Muscle of back (tissue), 11 donors: Measurements from ENCODE around the gene MACROD1. TPM values are rescaled to one million over a fixed set of nuclear protein-coding genes. Genes with fewer than 3 reads are reported as not detected.
A peak's percentile ranks its signal among the peaks of the same experiment; 100 is the strongest.

ENCODE experiments used
- DNase-seq, 3 donors: peaks; one replicate each; pipeline versions ENCODE4 v3.0.0 to v3.0.0-alpha.2; 2013
- polyA plus RNA-seq, 10 donors: library from polyadenylated mRNA; unstranded; fragments of 120-200 nt; gene quantifications; one replicate each; pipeline ENCODE4 v1.2.1, GENCODE V29; 2013; ENCODE audit not compliant: insufficient read length in 10 of 10

Gene MACROD1
- polyA plus RNA-seq, 10 donors: 47.7 to 71.6 (median 53.2) TPM

DNA sequence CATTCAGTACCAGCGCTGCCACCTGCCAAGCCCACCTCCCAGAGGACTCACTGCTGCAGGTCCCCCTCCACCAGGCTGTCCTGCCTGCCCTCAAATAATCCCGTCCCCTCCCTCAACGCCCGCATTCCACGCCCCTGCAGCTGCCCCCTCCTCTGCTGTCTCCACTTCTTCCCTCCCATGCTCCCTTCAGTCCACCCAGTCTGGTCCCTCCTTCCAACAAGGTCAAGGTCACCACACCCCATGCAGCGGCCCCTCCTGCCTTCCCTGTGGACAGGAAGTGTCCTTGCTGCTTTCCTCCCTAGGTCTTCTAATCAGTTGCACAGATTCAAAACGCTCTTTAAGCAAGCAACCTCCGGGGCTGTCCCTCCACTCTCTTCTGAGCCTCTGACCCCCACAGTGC is 12.1 kb downstream of the MACROD1 start:
- no peak for DNase-seq

DNA sequence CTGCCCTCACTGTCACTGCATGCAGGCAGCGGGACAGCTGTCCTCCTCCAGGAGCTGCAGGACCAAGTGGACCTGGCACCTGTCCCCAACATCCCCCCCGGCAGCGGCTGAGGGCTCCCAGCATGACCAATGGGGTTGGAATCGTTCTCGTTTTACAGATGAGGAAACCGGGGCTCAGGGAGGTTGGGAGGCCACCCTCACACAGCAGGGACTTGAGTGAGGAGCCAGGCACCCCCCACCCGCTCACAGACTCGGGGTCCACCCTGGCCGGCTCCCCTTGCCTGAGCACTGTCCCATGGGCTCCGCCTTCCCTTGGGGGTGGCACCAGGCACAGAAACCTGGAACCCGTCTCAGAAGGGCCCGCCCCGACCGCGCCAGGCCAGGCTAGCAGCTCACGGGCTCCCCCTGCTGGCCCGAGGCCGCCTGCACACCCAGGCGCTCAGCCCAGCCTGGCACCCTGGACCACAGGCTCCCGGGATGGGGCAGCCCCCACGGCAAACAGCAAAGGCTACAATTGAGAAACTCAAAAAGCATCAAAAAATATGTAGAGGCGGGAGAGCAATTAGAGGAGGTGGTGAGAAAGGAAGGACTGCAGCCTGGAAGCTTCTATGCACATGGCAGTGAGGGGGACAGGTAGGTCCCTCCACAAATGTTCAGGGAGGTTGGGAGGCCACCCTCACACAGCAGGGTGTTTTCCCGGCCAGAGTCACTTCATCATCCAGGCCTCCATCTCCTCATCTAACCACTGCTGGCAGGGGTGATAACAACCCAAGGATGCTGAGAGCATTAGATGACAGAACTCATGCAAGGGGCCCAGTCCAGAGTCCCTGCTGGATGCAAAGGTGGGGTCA is 12.8 kb downstream of the MACROD1 start:
- DNase-seq: peak in 2 of 3 donors; percentile 59 to 69

GRCh38 chr11:64151337-64151736 is 14.6 kb downstream of the MACROD1 start:
- no peak for DNase-seq

DNA sequence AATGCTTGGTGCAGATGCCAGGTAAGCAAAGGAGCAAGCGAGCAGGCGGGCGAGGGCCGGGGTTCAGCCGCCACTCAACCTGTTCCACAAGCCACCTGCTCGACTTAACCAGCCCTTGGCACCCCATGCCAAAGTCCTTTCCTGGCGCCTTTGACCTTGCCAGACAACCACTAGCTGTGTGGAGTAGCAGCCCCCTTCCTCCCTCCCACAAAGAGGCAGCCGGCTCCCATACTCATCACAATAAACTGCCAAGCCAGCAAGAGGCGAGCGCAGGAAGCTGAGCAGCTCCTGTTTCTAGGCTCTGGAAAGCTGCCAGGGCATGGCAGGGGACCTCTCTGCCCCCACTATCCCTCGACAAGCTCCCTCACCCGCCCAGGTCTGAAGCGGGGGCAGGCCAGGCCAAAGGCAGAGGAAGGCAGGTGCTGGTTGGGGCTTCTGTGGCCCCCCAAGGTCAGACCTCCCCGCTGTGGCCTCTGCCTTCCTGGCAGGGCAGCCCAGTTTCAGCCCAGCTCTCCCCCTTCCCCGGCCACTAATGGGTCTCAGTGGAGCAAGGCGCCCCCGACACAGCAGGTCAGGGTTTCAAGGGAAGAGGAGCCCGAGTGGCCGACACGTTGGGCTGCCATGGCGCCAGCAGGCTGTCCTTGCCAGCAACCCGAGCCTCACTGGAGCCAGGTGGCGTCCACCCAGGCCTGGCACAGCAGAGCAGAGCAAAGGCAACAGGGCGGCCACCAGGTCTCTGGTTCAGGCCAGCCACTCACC is 15.3 kb downstream of the MACROD1 start:
- DNase-seq: peak in 1 of 3 donors; percentile 19

DNA sequence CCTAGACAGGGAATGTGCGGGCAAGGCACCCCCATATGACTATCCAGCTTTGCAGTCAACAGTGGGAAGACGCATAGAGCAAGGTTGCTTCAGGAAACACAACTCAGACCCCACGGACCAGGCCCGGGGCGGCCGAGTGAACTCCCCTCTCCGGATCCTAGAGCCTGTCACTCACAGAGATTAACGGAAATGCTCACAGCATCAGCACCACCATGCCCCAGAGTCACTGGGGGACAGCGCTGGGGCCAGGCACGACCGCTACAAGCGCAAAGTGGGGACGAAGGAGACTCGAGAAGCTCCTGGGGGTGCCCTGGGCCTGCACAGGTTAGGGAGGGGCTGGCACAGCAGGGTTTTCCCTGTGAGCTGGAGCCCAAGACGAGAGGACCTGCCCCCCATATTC is 15.9 kb downstream of the MACROD1 start:
- no peak for DNase-seq

- DNase-seq: no peak
These were observed 16.8 kb downstream of the MACROD1 start for GRCh38 chr11:64148917-64149617.

GRCh38 chr11:64148226-64148916 is 17.5 kb downstream of the MACROD1 start:
- DNase-seq: peak; percentile 72 to 90 (median 83)

GRCh38 chr11:64146036-64146955 is 19.6 kb downstream of the MACROD1 start:
- no peak for DNase-seq

DNA sequence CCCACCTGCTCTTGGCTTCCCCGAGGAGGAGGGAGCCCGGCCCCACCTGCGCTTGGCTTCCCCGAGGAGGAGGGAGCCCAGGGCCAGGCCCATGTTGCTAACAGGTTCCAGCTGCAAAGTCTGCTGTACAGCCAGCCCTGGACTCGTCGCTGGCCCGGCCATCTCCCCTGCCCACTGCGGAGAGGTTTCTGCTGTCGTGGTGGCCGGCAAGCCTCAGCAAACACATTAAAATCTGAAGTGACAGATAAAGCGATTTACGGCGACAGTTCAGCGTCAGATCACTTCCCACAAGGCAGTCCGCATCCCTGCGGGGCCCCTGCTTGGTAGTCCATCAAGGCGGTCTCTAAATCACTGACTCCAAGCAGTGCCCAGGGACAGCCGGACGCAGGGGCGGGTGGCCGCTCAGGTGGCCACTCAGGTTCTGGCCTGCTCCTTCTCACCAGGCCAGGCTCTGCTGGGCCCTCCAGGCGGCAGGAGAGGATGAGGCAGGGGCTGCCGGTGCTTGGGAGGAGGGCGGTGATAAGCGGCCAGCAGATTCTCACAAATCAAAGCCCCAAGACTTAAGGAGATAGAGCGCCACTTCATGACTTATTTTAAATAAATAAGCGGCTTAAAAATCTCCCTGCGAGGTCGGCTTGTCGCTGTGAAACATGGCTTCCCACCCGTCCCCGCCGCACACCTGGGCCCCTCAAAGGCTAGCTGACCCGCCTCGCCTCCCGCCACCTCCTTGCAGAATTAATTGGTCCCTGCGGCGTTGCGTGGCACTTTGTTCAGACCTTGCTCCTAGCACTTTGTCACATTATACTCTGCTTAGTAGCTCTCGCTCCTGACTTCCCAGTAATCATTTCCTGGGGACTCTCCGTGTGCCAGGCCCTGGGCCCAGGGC is 21.1 kb downstream of the MACROD1 start:
- DNase-seq: no peak

- DNase-seq: no peak
These were observed 24.7 kb downstream of the MACROD1 start for GRCh38 chr11:64141081-64141783.

DNA sequence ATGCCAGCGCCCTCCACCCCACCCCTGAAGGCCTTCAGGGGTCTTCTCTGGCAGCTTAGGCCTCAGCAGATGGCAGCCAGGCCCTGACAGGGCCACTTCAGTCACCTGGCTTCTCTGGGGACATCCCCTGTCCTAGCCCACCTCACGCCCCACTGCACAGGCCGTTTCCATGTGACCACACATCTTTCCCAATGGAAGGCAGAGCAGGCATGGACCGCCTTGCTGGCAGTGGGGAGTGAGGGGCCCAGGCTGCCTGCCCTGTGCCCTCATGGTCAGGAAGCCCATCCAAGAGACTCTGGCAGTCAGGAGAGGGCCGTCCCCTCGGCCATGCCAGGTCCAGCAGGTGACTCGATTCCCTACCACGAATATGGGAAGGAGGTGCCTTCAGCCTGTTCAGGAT is 25.8 kb downstream of the MACROD1 start:
- DNase-seq: no peak

- no peak for DNase-seq
These were observed 26.9 kb downstream of the MACROD1 start for GRCh38 chr11:64139049-64139448.

DNA sequence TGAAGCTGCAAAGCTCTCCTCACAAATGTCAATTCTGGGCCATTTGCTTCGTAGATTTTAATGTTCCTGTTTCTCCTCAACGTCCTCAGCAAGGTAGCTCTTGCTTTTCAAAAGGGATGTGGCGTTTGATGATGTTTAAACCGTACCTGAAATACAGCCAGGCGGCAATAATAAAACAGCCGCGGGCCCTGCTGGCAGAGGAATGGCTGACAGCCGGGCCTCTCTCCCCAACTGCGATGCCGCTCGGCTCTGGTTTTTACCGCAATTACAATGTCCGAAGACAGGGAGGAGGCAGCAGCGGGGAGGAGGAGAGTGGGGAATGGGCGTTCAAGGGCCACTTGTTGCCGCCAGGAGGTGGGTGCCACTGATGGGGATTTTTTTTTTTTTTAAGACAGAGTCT is 27.5 kb downstream of the MACROD1 start:
- no peak for DNase-seq

- DNase-seq: no peak
These were observed 29.0 kb downstream of the MACROD1 start for GRCh38 chr11:64136765-64137441.

GRCh38 chr11:64135711-64136110 is 30.2 kb downstream of the MACROD1 start:
- DNase-seq: no peak

DNA sequence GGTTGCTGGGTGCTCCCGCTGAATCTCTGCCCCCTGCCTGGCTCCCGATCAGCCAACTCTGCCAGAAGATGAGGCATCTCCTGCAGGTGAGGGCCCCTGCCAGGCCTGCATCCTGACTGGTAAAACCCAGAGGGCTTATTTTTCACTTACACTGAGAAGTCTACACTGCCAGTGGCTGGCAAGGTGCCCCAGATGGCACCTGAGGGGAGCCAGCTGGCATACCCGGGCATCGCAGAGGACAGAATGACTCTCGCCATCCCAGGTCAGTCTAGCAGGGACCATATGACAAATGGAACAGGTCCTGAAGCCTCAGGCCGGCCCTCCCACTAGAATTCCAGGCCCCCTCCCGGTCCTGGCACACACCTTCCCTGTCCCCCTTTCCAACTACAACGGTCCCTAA is 30.9 kb downstream of the MACROD1 start:
- DNase-seq: no peak

DNA sequence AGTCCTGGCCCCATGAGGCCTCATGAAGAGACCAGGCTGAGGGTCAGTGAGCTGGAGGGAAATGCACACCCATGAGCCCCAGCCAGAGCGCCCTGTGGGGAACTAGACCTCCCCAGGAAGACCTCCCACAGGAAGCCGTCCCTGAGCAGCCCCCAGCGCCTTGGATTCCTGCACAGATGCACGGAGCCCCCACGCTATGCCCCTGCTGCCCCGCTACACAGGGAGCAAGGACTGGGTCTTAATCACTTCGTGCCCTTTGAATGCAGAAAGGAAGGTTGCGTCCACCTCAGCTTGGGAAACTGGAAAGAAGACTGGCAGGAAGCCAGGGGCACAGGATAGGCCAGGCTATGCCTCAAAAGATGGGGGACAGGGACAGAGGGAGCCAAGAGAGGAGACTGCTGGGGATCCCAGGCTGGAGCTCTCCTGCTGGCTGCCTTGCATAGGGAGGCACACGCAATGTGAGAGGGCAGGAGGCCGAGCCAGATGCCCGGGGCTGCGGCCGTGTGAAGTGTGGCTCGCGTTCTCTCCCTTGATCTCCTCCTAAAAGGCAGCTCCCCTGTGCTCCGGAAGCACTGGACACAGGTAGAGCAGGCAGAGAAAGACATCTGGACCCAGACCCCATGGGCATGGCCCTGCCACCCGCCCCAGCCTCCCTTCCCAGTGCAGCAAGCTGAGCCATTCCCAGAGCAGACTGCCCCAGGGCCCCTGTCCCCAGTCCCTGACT is 32.8 kb downstream of the MACROD1 start:
- DNase-seq: no peak
